Stomach (tissue), 4 donors: Measurements from ENCODE around the gene ACAD10.

Experiments used
- POLR2A ChIP-seq, 4 donors: fragments of 450-650 bp; IDR thresholded peaks; one replicate each; pipeline ENCODE4 v1.6.1; 2016; ENCODE audit warnings: antibody characterized with exemption in 4 of 4, control low read depth in 2 of 4, mild to moderate bottlenecking in 1 of 4, moderate library complexity in 1 of 4
- POLR2AphosphoS5 ChIP-seq, 3 donors: sonication (generic); formaldehyde crosslinking; IDR thresholded peaks; one replicate each; pipeline ENCODE4 v1.6.1; 2016; ENCODE audit warnings: antibody characterized with exemption in 3 of 3
- TF ChIP-seq, protein P1 (sequence below), 7 experiments: fragments of 450-650 bp in 4 of 7; fragments of 200-600 bp in 3 of 7; sonication (generic) in 3 of 7; IDR thresholded peaks; one replicate each; pipeline ENCODE4 v1.5.1; 2016 to 2019; ENCODE audit warnings: antibody characterized with exemption in 7 of 7, control low read depth in 2 of 7, mild to moderate bottlenecking in 1 of 7

DNA sequence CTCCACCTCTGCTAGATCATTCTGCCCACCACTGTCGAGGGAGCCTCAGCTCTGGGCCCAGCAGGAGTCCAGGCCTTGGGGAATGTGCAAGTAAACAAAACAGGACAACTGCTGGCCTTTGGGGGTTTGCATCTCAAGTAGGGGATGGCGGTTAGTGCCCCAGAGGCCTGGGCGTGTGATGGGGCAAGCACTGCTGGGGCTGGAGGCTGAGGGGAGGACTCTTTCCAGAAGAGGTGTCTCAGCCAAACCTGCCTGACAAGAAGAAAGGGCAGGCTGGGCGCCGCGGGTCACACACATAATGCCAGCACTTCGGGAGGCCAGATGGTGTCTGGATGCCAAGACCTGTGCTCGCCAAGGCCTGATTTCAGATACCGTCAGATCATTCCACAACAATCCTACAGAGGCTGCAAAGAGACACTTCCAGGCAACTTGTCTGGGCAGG, 72.3 kb downstream of the ACAD10 start:
- TF ChIP-seq, protein P1, sequence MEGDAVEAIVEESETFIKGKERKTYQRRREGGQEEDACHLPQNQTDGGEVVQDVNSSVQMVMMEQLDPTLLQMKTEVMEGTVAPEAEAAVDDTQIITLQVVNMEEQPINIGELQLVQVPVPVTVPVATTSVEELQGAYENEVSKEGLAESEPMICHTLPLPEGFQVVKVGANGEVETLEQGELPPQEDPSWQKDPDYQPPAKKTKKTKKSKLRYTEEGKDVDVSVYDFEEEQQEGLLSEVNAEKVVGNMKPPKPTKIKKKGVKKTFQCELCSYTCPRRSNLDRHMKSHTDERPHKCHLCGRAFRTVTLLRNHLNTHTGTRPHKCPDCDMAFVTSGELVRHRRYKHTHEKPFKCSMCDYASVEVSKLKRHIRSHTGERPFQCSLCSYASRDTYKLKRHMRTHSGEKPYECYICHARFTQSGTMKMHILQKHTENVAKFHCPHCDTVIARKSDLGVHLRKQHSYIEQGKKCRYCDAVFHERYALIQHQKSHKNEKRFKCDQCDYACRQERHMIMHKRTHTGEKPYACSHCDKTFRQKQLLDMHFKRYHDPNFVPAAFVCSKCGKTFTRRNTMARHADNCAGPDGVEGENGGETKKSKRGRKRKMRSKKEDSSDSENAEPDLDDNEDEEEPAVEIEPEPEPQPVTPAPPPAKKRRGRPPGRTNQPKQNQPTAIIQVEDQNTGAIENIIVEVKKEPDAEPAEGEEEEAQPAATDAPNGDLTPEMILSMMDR (IDR thresholded peaks at IDR 0.05): no peak
- TF ChIP-seq POLR2A (IDR thresholded peaks at IDR 0.05): no peak
- TF ChIP-seq POLR2AphosphoS5 (IDR thresholded peaks at IDR 0.05): no peak
